LNCaP clone FGC (cell line): Measurements from ENCODE around the gene CEP72.
"Not testable (repeated sequence)": the region's sequence is repeated elsewhere in the genome, so short reads cannot be mapped to it uniquely, and the experiment has no call there.

Source experiments
- DNase-seq: peaks from one replicate; pipeline ENCODE4 v3.0.0-alpha.2; 2011; ENCODE audit warnings: low read depth
- H3K4me3 ChIP-seq: 2 replicates; pipeline ENCODE4 v1.5.1; 2011; ENCODE audit warnings: mild to moderate bottlenecking, low read depth, low read length, control low read depth
- TF ChIP-seq, protein P1 (sequence below): IDR thresholded peaks from 2 replicates; pipeline ENCODE4 v1.5.1; 2012; ENCODE audit warnings: mild to moderate bottlenecking; ENCODE audit not compliant: control insufficient read depth, insufficient read depth; ENCODE audit errors: extremely low read depth

CEP72 gene

GRCh38 chr5:573976-574375 is 38.2 kb upstream of the CEP72 start:
- no peak overlapping the region for H3K4me3 ChIP-seq
- DNase-seq, result no peak
- TF ChIP-seq, protein P1, sequence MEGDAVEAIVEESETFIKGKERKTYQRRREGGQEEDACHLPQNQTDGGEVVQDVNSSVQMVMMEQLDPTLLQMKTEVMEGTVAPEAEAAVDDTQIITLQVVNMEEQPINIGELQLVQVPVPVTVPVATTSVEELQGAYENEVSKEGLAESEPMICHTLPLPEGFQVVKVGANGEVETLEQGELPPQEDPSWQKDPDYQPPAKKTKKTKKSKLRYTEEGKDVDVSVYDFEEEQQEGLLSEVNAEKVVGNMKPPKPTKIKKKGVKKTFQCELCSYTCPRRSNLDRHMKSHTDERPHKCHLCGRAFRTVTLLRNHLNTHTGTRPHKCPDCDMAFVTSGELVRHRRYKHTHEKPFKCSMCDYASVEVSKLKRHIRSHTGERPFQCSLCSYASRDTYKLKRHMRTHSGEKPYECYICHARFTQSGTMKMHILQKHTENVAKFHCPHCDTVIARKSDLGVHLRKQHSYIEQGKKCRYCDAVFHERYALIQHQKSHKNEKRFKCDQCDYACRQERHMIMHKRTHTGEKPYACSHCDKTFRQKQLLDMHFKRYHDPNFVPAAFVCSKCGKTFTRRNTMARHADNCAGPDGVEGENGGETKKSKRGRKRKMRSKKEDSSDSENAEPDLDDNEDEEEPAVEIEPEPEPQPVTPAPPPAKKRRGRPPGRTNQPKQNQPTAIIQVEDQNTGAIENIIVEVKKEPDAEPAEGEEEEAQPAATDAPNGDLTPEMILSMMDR, result no peak

- DNase-seq, result no peak
- TF ChIP-seq, protein P1, result no peak
- no peak overlapping the region for H3K4me3 ChIP-seq
These were observed 37.2 kb upstream of the CEP72 start for GRCh38 chr5:574906-575305.

DNA sequence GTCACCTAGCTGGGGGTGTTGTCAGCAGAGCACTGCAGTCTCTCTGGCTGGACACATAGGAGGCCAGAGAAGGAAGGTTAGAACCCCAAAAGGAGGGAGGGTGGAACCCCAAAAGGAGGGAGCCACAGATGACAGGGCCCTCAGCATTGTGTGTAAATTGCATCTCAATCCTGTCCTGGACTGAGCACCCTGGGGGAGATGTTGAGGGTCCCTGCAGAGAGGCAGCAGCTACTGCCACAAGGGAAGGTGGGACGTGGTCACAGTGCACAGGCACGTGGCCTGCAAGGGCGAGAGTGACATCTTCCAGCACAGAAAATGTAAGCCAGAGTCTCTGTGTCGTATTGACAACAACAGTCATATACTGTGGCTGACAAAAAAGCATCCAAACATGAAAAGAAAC is 36.5 kb upstream of the CEP72 start:
- H3K4me3 ChIP-seq, result no peak overlapping the region
- TF ChIP-seq, protein P1, result no peak
- DNase-seq, result no peak

DNA sequence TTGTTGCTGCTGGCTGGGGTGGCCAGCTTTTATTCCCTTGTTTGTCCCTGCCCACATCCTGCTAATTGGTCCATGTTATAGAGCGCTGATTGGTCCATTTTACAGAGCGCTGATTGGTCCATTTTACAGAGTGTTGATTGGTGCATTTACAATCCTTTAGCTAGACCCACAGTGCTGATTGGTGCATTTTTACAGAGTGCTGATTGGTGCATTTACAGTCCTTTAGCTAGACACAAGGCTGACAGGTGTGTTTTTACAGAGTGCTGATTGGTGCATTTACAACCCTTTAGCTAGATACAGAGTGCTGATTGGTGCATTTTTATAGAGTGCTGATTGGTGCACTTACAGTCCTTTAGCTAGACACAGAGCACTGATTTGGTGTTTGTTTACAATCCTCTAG is 34.9 kb upstream of the CEP72 start:
- DNase-seq, result not testable (repeated sequence)

GRCh38 chr5:577800-578199 is 34.3 kb upstream of the CEP72 start:
- TF ChIP-seq, protein P1, result no peak
- DNase-seq, result no peak
- H3K4me3 ChIP-seq, result no peak overlapping the region

More for the DNA sequence above, 34.9 kb upstream of the CEP72 start:
- not testable (repeated sequence) for H3K4me3 ChIP-seq

DNA sequence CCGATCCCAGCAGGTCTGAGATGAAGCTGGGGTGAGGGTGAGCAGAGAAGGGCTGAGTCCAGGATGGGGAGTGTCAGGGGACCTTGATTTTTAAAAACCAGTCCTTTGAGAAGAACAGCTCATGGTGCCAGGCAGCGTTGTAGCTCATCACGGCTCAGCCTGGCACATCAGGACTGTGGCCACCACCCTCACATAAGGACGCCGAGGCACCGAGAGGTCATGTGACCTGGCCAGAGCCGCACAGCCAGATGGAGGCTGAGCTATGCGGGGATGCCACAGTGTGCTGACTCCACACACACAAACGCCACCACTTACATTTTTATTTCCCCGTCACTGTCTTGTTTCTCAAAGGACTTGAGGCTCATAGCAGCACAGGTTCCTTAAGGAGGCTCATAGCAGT is 32.9 kb upstream of the CEP72 start:
- no peak for DNase-seq
- TF ChIP-seq, protein P1, result no peak
- no peak overlapping the region for H3K4me3 ChIP-seq

DNA sequence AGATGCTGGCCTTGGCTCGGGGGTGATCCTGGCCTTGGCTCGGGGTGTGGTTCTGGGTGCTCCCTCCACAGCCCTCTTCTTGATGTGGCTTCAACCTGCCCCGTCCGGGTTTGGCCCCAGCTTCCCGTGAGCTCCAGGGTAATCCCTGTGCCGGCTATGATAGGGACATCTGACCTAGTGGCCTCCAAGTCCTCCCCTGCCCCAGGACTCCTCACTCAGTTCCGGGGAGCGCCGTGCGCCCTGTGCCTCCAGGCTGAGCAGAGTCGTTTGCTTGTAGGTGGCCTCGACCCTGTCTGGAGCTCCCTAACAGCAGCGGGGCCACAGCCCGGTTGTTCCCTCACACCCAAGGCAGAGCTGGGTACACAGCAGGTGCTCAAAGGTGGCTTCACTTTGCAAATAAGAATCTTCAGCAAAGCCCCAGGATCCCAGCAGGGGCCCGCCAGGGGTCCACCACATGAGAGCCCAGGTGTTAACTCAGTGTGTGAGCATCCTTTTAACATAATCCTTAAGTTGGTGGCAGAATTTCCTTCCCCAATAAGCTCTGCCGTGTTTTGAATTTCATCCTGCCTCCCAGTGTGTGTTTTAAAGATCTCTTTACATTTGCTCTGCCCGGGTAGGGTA is 32.3 kb upstream of the CEP72 start:
- no peak for DNase-seq
- no peak overlapping the region for H3K4me3 ChIP-seq
- TF ChIP-seq, protein P1, result no peak
